GM06990 (cell line): ENCODE measurements around the gene CCDC194.

Experiments used
- DNase-seq: peaks from one replicate; pipeline ENCODE4 v3.0.0-alpha.2; 2011; ENCODE audit not compliant: insufficient read length; ENCODE audit errors: extremely low read depth
- H3K27me3 ChIP-seq: replicated peaks from 2 replicates; pipeline ENCODE4 v1.6.0; 2011; ENCODE audit warnings: low read length; ENCODE audit not compliant: control insufficient read depth, insufficient read depth
- H3K36me3 ChIP-seq: 2 replicates; pipeline ENCODE4 v1.5.1; 2011; ENCODE audit warnings: low read length; ENCODE audit not compliant: control insufficient read depth, insufficient read depth
- H3K4me3 ChIP-seq: replicated peaks from 2 replicates; pipeline ENCODE4 v1.5.1; 2011; ENCODE audit warnings: low read depth, mild to moderate bottlenecking, control low read depth, low read length
- CTCF ChIP-seq: IDR thresholded peaks from 2 replicates; pipeline ENCODE4 v1.5.1; 2011; ENCODE audit warnings: low read length, control low read depth, mild to moderate bottlenecking, inconsistent platforms; ENCODE audit not compliant: insufficient read depth, poor library complexity, severe bottlenecking

Gene CCDC194

DNA sequence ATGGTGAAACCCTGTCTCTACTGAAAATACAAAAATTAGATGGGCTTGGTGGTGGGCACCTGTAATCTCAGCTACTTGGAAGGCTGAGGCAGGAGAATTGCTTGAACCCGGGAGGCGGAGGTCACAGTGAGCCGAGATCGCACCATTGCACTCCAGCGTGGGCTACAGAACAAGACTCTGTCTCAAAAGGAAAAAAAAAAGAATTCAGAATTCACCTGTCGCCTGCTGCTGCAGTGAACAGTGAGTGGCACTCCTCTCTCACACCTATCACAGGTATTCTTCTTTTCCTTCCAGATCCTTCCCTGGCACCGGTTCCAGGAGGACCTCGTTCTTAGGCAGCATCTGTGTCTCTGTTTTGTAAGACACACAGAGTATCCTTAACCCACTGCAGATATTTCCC is 20.1 kb upstream of the CCDC194 start:
- no peak for DNase-seq
- TF ChIP-seq CTCF: no peak
- Histone ChIP-seq H3K27me3 (no peaks in the 10 kb centered on the region), H3K4me3 (no peak overlapping the region), H3K36me3 (peaks cover 13% of the 10 kb centered on the region)

DNA sequence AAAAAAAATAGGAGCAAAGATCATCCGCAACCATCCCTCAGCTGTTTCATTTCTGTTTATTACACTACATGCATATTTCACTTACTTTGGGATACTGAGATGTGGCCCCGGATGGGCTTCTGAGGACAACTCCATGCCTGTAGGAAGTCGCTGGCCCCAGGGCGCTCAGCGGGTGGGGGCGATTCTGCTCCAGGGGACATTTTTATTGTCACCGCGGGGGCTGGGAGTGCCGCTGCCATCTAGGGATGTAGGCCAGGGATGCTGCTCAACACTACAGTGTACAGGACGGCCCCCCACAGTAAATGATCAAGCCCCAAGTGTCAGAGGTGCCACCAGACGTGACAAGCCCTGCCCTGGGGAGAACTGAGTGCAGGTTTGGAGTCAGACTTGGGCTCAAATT is 17.8 kb upstream of the CCDC194 start:
- peaks cover 13% of the 10 kb centered on the region for H3K36me3 ChIP-seq
- TF ChIP-seq CTCF: no peak
- no peaks in the 10 kb centered on the region for H3K27me3 ChIP-seq
- H3K4me3 ChIP-seq: no peak overlapping the region
- no peak for DNase-seq

DNA sequence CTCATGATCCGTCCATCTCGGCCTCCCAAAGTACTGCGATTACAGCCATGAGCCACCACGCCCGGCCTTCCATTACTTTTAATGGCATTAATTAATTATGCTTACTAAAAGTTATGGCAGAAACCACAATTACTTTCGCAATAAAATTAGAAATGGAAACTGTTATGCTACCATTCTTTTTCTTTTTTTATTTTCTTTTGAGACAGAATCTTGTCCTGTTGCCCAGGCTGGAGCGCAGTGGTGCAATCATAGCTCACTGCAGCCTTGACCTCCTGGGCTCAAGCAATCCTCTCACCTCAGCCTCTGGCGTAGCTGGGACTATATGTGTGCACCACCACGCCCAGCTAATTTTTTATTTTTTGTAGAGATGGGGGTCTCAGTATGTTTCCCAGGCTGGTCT is 16.0 kb upstream of the CCDC194 start:
- no peak for TF ChIP-seq CTCF
- DNase-seq: no peak
- Histone ChIP-seq H3K4me3 (no peak overlapping the region), H3K27me3 (no peaks in the 10 kb centered on the region), H3K36me3 (peaks cover 13% of the 10 kb centered on the region)

GRCh38 chr19:17406887-17407196 is 12.8 kb upstream of the CCDC194 start:
- Histone ChIP-seq H3K4me3 (peak overlapping the region; percentile 98), H3K27me3 (no peaks in the 10 kb centered on the region), H3K36me3 (peaks cover 15% of the 10 kb centered on the region)
- no peak for TF ChIP-seq CTCF
- DNase-seq: no peak

GRCh38 chr19:17406046-17406886 is 12.3 kb upstream of the CCDC194 start:
- Histone ChIP-seq H3K36me3 (peaks cover 16% of the 10 kb centered on the region), H3K4me3 (peak overlapping the region; percentile 98), H3K27me3 (no peaks in the 10 kb centered on the region)
- DNase-seq: no peak
- TF ChIP-seq CTCF: no peak
